Activated CD4-positive, alpha-beta T cell treated with anti-CD3 and anti-CD28 coated beads for 1 hour (primary cell): ENCODE data around the gene RANBP1.
"Not testable (repeated sequence)": the region's sequence is repeated elsewhere in the genome, so short reads cannot be mapped to it uniquely, and the experiment has no call there.

Experiments
- DNase-seq: peaks from one replicate; pipeline ENCODE4 v3.0.0-alpha.2; 2020

Gene RANBP1

DNA sequence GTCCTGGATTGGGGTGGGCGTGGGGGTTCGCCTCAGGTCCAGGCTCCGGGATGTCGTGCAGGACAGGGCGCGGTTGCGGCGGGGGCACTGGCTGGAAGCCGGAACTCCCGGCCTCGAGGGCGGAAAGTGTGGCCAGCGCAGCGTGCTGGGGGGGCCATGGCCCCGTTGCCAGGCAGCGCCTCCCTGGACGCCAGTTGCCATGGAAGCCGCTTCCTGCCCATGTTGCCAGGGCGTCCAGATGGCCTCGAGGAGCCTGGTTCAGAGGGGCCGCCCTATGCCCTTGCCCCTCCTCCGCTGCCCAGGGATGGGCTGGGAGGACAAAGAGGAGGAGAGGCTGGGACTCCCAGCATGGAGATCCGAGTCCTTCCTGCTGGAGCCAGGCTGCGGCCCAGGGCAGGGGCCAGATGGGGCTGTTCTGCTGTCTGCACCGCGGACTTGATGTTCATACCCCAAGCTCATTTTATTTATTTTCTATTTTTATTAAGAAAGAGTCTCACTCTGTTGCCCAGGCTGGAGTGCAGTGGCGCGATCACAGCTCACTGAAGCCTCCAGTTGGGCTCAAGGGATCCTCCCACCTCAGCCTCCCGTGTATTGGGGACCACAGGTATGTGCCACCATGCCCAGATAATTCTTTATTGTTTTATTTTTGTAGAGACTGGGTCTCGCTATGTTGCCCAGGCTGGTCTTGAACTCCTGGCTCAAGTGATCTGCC, 39.6 kb downstream of the RANBP1 start:
- no peak for DNase-seq

DNA sequence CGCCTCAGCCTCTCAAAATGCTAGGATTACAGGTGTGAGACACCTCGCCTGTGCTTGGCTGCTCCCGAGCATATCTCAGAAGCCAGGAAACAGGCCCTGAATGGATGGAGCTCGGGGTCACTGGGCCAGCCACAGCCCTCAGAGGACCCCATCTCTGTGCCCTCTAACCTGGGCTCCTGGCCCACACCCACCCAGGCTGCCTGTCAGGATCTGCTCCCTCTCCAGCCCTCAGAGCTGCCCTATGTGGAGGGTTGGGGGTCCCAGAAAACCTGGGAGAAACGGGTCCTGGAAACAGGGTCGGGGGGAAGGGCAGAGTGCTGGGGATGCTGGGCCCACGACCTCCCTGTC, 40.1 kb downstream of the RANBP1 start:
- DNase-seq: no peak

DNA sequence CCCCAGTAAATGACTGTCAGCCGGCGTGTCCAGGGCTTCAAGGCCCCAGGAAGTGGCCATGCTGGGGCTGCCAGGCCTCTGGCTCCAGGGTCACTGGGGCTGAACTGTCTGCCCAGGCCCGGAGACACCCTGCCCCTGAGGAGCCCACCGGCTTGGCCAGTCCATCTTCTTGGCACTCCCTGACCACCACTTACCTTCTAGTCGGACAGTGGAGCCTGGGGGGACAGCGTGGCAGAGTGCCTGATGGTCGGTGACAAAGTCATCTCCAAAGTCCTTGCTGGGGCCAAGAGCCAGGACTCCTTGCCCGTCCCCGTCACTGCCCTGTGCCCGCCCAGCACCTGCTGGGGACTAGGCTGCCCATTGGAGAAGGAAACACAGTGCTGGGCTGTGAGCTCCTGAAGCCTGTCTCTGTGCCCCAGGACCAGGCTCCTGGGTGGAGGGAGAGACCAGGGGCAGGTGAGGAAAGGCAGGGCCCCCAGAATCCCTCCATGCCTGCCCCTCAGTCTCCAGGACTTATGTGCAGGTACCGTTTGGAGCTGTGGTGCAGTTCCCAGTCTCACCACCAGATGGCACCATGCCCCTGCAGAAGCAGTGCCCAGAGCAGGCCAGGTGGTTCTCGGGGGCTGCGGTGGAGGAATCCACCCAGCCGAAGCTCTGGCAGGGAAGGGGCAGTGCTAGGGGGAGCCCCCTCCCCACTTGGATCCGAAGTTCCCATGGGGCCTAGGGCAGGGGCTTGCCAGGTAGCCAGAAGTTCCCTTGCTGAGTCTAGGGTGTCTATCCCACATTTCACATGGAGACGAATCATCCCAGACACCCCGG, 40.9 kb downstream of the RANBP1 start:
- peak; percentile 84 for DNase-seq

DNA sequence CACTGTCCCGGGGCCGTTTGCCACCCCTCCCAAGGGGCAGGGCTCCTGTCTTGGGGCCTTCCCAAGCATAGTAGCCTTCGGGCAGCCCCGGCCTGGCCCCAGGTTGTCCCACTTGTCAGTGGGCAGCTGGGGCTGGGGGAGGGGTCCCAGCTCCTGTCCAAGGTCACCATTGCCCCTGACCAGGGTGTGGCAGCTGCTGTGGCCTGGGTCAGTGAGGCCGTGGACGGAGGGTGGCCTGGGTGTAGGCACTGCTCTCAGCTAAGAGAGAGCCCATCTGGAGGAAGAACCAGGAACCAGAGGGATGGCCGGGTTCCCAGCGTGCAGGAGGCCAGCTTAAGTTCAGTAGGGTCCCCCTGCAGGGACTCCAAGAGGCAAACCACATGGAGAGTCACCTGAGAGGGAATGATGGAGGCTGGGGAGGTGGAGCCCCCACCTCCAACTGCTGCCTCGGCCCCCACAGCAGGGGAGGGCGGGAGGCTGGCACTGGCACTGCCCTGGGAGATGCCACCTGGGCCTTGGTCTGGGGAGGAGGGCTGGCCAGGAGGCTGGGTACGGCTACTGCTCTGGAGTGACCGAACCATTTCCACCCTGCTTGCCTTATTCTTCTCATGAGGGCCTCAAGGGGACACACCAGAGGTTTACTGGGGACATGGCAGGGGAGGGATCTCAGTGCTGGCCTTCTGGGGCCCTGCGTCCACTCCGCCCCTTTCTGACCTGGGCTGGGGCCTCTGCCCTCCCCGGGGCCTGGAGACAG, 41.7 kb downstream of the RANBP1 start:
- no peak for DNase-seq

GRCh38 chr22:20158391-20159036, 42.6 kb downstream of the RANBP1 start:
- no peak for DNase-seq

GRCh38 chr22:20159076-20159475, 43.2 kb downstream of the RANBP1 start:
- no peak for DNase-seq

DNA sequence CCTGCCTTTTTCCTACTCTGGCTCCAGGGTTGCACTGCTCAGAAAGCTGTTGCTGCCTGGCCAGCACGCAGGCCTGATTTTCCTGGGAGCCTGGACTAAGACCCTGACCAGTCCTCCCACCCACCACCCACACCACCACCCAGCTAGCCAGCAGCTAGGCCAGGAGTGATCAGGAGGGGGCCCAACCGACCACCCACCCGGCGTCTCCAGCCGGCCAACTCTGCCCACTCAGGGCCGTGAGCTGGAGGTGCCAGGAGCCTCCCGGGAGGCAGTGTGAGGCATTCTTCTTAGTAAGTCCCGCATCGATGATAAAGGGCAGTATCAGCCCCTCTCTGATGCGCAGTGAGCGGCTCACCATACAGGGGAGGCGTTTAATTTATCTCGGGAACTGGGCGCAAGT, 43.6 kb downstream of the RANBP1 start:
- DNase-seq: not testable (repeated sequence)

DNA sequence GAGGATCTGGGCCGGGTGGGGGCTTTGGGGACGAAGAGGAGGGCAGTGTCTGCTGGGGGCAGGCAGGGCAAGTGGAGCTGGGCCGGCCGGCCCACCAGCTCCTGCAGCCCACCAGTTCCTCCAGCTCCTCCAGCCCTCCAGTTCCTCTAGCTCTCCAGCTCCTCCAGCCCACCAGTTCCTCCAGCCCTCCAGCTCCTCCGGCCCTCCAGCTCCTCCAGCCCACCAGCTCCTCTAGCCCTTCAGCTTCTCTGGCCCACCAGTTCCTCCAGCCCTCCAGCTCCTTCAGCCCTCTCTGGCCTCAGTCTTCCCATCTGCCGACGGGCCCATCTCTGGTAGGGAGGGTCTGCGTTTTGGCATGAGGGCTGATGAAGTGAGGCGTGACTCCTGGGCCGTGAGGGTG, 44.1 kb downstream of the RANBP1 start:
- DNase-seq: no peak

DNA sequence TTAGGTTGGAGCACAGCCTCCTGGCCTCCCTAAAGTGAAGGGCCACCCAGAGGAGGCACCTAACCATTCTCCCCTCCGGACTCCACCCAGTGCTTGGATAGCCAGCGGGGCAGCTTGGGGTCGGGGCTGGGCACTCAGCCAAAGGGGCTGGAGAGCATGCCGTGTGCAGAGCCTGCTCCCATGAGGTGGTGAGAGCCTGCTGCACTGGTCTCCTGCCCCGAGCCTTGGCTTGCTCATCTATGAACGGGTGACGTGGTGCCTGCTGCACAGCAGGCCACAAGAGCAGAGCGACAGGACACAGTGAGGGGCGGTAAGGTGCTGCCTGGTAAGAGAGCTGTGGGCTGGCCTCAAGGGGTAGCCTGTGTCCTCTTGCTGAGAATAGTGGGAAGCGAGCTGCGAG, 49.0 kb downstream of the RANBP1 start:
- DNase-seq: no peak

DNA sequence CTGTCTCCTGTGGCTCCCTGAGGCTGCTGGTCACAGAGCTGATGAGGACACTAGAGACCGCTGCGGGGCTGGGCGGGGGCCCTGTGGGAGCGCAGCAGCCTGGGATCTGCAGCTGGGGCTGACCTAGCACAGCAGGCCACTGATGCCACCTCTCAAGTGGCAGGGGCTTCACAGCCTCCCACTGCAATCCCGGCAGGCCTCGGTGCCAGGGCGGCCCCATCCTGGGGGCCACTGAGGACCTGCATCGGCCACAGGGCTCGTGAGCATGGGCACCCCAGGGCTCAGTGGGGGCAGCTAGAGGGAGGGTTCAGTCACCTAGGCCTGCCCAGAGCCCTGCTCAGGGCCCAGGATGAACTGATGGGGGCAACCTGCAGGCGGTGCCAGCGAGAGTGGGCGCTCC, 49.5 kb downstream of the RANBP1 start:
- DNase-seq: no peak

- no peak for DNase-seq
Observed at GRCh38 chr22:20165913-20166312, 50.0 kb downstream of the RANBP1 start.

GRCh38 chr22:20166703-20167102, 50.8 kb downstream of the RANBP1 start:
- DNase-seq: no peak

DNA sequence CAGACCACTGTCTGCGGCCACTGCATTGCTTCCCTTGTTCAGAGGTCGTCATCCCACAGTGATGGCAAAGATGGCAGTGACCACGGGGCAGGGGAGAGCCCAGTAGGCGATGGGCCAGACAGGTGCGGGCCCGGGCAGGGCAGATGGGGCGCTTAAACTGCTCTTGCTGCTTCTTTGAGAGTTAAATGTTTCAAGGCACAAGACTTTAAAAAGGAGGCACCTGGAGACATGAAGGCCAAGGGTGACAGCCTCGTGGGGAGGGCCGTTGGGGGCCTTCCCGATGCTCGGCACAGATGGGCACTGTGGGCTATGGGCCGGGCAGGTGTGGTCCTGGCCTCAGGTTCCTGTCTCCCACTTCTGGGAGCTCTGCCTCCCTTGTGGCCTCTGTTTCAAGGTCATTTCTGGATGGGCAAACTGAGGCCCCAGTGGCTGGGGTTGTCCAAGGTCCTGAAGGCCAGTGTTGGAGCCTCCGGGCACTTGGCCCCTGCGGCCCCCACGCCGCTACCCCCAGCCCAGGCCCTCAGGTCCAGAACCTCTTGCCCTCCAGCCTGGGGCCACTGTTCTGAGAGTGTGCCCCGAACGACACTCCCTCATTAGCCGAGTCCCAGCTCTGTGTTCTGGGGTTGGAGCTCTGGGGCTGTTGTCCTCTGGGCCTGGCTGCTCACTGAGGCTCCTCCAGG, 51.9 kb downstream of the RANBP1 start:
- no peak for DNase-seq

DNA sequence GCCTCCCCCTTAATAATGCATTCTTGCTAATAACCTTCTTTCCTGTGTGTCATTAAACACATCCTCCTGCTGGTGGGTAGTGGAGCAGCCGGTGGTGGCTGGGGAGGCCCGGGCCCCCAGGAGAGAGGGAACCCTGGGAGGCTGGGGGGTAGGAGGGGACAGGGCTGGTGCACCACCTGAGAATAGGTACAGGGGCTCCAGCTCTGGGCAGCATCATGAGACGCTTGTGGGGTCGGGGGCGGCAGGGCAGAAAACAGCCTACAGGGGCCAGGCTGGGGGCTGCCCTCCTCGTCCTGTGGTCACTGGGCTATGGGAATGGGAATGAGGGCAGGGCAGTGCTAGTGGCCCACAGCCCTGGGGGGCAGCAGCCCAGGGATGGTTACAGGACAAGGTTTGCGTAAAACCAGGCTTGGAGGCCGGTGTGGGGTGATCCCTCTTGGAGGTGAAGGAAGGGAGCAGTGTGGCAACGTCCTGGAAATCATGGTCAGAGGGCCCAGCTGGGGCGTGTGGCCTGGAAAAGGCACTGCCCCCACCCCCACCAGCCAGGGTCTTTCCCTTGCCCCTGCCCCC, 53.4 kb downstream of the RANBP1 start:
- DNase-seq: no peak

DNA sequence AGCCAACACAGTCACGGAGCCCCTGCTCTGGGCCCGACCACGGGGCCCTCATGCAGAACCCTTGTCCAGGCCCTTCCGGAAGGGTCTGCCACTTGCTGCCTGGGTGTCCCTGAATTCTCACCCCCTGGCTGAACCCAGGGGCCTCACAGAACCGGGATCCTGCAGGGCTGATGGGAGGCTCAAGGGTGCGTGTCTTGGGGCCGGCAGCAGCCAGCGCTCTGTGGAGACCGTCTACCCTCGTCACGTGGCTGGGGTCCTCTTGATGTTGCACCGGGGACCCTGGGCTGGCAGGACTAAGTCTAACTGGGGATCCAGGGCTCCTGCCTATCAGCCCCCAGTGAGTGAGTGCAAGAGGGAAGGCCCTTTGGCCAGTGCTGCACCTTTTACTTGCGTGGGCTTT, 54.3 kb downstream of the RANBP1 start:
- no peak for DNase-seq

DNA sequence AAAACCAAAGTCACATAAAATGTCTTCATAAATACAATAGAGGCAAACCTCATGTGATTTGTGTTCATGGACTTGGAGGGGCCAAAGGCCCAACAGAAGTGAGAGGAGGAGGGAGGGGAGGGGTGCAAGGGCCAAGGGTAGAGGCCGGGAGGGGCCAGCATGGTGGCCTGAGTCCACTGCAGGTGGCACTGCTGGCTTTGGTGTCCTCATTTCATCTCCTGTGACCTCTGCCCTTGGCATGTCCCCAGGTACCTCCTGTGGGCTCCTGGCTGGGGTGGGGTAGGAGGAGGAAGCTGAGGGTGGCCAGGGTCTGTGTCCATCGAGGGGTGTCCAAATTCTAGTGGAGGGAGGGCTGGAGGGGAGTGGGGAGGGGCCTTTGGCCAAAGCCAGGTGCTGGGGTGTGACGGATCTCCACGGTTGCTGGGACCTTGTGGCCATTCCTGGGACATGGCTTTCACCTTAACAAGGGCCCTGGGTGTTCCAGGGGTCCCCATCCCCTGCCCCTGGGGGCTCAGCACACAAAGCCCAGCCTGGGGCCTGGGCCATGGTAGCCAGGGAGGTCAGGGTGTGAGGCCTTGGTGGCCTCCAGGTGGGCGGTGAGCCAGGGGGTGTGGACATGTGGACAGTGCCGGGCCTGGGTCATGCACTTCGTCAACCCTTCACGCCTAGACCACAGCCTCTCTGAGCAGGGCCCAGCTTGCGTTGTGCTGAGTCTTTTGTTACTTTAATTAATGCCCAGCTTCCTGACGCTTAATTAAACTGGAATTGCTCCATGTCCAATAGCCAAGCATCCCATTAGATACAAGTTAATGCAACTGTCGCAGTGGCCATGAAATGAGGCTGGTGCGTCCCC, 55.6 kb downstream of the RANBP1 start:
- no peak for DNase-seq

DNA sequence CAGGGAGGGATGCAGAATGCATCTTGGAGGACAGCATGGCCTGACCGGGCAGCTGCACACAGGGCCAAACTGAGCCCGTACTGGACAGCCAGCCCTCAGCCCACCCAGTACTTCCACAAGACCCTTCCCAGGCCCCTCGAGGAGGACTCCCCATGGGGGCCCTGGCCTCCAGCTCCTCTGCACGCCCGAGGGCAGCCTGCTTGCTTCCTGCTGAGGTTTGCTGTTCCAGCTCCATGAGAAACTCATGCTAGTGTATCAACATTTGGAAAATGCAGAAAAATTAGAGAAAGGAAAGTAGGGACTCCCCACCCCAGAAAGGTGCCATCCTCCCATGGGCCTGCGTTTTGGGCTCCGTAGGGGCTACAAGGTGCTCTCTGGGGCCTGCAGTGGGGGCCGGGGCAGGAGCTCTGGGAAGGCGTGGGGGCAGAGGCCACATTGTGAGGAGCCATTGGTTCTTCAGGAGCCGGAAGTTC, 56.3 kb downstream of the RANBP1 start:
- no peak for DNase-seq

GRCh38 chr22:20173246-20173645, 57.3 kb downstream of the RANBP1 start:
- DNase-seq: no peak

DNA sequence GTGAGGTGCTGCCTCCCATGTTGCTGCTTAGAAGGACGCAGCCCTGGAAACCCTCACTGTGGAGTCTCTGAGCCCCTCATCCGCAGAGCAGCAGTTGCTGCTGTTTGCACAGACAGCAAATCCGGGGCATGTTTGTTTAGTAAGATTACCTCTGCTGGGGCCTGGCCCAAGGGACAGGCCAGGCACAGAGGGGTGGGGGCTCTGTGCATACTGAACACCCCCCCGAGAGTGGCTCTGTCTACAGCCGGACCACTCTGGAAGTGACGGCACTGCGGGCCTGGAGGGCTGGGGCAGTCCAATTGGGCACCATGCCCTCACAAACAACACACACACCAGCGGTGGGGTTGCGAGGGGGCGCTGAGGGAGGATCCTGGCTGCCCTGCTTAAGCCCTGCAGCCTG, 57.9 kb downstream of the RANBP1 start:
- DNase-seq: no peak

DNA sequence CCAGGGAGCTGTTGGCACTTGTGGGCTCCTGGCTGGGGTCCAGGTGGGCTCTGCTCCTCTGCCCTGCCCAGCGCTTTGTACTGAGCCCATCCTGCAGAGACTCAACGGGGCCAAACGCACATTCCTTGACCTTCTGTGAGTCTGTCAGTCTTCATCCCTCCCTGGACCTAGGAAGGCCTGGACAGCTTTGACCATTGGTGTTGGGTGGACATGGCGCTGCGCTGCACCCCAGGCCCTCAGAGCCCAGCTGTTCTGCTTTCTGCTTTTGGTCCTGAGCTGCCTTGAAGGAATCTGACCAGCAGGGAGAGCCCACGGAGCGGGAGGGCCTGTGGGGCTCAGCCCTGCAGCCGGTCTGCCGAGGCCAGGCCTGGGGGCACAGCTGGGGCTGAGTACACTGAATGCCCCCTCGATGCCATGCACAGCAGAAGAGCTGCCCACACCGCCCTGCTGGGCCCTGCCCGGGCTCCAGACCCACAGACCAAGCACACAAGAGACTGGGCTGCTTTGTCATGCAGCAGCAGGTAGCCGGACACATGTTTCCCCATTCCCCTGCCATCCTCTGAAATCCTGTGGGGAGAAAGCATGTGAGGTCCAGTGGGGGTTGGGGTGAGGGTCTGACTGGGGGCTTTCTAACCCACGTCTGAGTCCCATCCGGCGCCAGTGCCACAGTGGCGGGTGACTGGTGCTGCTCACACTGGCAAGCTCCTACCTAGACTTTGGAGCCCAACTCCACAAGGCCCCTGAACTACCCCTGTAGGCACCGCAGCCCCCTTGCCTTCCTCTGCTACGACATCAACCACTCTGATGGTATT, 59.1 kb downstream of the RANBP1 start:
- DNase-seq: no peak

- DNase-seq: no peak
Observed at GRCh38 chr22:20175597-20175900, 59.6 kb downstream of the RANBP1 start.
